Measurements from ENCODE around the gene AP3B2. TPM values are rescaled to one million over a fixed set of nuclear protein-coding genes. Genes with fewer than 3 reads are reported as not detected.
A peak's percentile ranks its signal among the peaks of the same experiment; 100 is the strongest.

Gene AP3B2
- total and polyA plus RNA-seq, 2 donors (not counting 3 experiments of a cell fraction or from before 2014, with no cell fraction given), result not detected

GRCh38 chr15:82663186-82663600 lies 46.5 kb downstream of the AP3B2 start:
- H3K27me3 ChIP-seq (ENCODE audit: control insufficient read depth in 2 of 2, insufficient read depth in 2 of 2, low read length in 2 of 2), result no peaks in the 10 kb centered on the region
- intact Hi-C loops (cut with micrococcal nuclease), result loop anchor here (2.0 kb wide), 1 partner anchor 46 kb away; the partner anchor contains the start of gene AP3B2
- H3K4me3 ChIP-seq (replicated peaks in 1 of 3; ENCODE audit: insufficient read depth in 1 of 3, low read depth in 1 of 3, low read length in 3 of 3), result no peak overlapping the region
- no peaks in the 10 kb centered on the region for H3K4me1 ChIP-seq (ENCODE audit: control insufficient read depth, extremely low read depth, insufficient read depth, low read length)
- H3K36me3 ChIP-seq (ENCODE audit: control insufficient read depth in 2 of 2, extremely low read depth in 1 of 2, insufficient read depth in 2 of 2, low read length in 2 of 2), result no peaks in the 10 kb centered on the region
- no peak overlapping the region for H3K9ac ChIP-seq (replicated peaks; ENCODE audit: extremely low read depth, insufficient read depth, low read length)
- CTCF ChIA-PET, result interaction anchor here (1.3 kb wide), 1 partner anchor 46 kb away, joined by 3 read pairs; the partner anchor contains the start of gene AP3B2
- peak; percentile 17 for DNase-seq (ENCODE audit: low read depth, low spot score)
- POLR2A ChIA-PET, result no interaction called here
- no peaks in the 10 kb centered on the region for H3K79me2 ChIP-seq (ENCODE audit: control insufficient read depth, insufficient read depth, low read length)
- TF ChIP-seq EZH2 (IDR thresholded peaks at IDR 0.05; ENCODE audit: borderline replicate concordance, low read depth, low read length, severe bottlenecking) (no peak), MAX (IDR thresholded peaks at IDR 0.05; ENCODE audit: insufficient read depth, insufficient read length) (peak; percentile 46)
- no peaks in the 10 kb centered on the region for H3K9me1 ChIP-seq (replicated peaks; ENCODE audit: control insufficient read depth, extremely low read depth, insufficient read depth, low read length)
- H4K20me1 ChIP-seq (replicated peaks; ENCODE audit: control insufficient read depth, extremely low read depth, insufficient read depth, low read length), result no peaks in the 10 kb centered on the region
- H3K27ac ChIP-seq (ENCODE audit: insufficient read depth, low read depth, low read length), result no peak overlapping the region
- BruUV-seq (replicated peaks), result no TSS peak
- H3K9me3 ChIP-seq (replicated peaks; ENCODE audit: control insufficient read depth, insufficient read depth, low read length), result no peaks in the 10 kb centered on the region
- FAIRE-seq, result no peak
- no peak overlapping the region for H2AFZ ChIP-seq (ENCODE audit: low read depth, low read length)
- dilution Hi-C loops (cut with MboI; ENCODE audit: extremely low pct_ligation_motif_present, low sequenced_read_pairs), result no loop called here
- no peak overlapping the region for H3K4me2 ChIP-seq (ENCODE audit: insufficient read depth, low read length)

GRCh38 chr15:82662641-82663040 lies 47.0 kb downstream of the AP3B2 start:
- TF ChIP-seq GATA2 (IDR thresholded peaks at IDR 0.05; ENCODE audit: insufficient read depth, insufficient read length, low read depth, low read length) (no peak), EZH2 (IDR thresholded peaks at IDR 0.05; ENCODE audit: borderline replicate concordance, low read depth, low read length, severe bottlenecking) (no peak), POLR2AphosphoS5 (IDR thresholded peaks at IDR 0.05; ENCODE audit: insufficient read depth, low read depth, low read length) (no peak), CTCF (IDR thresholded peaks at IDR 0.05; ENCODE audit: extremely low read depth in 1 of 2, insufficient read depth in 1 of 2, low read depth in 1 of 2, low read length in 2 of 2) (no peak), POLR2A (IDR thresholded peaks at IDR 0.05; ENCODE audit: low read depth, low read length) (no peak), FOS (IDR thresholded peaks at IDR 0.05; ENCODE audit: borderline replicate concordance, insufficient read depth, low read length) (no peak), JUN (IDR thresholded peaks at IDR 0.05; ENCODE audit: borderline replicate concordance, insufficient read depth, insufficient read length, low read depth) (no peak), MAX (IDR thresholded peaks at IDR 0.05; ENCODE audit: insufficient read depth, insufficient read length) (no peak), MYC (IDR thresholded peaks at IDR 0.05; ENCODE audit: low read depth, low read length) (no peak)
- POLR2A ChIA-PET, result no interaction called here
- no peak overlapping the region for H3K4me3 ChIP-seq (replicated peaks in 1 of 3; ENCODE audit: insufficient read depth in 1 of 3, low read depth in 1 of 3, low read length in 3 of 3)
- H3K4me1 ChIP-seq (ENCODE audit: control insufficient read depth, extremely low read depth, insufficient read depth, low read length), result no peaks in the 10 kb centered on the region
- H4K20me1 ChIP-seq (replicated peaks; ENCODE audit: control insufficient read depth, extremely low read depth, insufficient read depth, low read length), result no peaks in the 10 kb centered on the region
- H3K9ac ChIP-seq (replicated peaks; ENCODE audit: extremely low read depth, insufficient read depth, low read length), result no peak overlapping the region
- H2AFZ ChIP-seq (ENCODE audit: low read depth, low read length), result no peak overlapping the region
- no peak overlapping the region for H3K27ac ChIP-seq (ENCODE audit: insufficient read depth, low read depth, low read length)
- DNase-seq (ENCODE audit: low read depth, low spot score) (no peak), FAIRE-seq (no peak)
- no peaks in the 10 kb centered on the region for H3K27me3 ChIP-seq (ENCODE audit: control insufficient read depth in 2 of 2, insufficient read depth in 2 of 2, low read length in 2 of 2)
- no peaks in the 10 kb centered on the region for H3K79me2 ChIP-seq (ENCODE audit: control insufficient read depth, insufficient read depth, low read length)
- no peak overlapping the region for H3K4me2 ChIP-seq (ENCODE audit: insufficient read depth, low read length)
- intact Hi-C loops (cut with micrococcal nuclease) (loop anchor here (2.0 kb wide), 1 partner anchor 46 kb away; the partner anchor contains the start of gene AP3B2), dilution Hi-C loops (cut with MboI; ENCODE audit: extremely low pct_ligation_motif_present, low sequenced_read_pairs) (no loop called here)
- no peaks in the 10 kb centered on the region for H3K9me3 ChIP-seq (replicated peaks; ENCODE audit: control insufficient read depth, insufficient read depth, low read length)
- H3K36me3 ChIP-seq (ENCODE audit: control insufficient read depth in 2 of 2, extremely low read depth in 1 of 2, insufficient read depth in 2 of 2, low read length in 2 of 2), result no peaks in the 10 kb centered on the region
- H3K9me1 ChIP-seq (replicated peaks; ENCODE audit: control insufficient read depth, extremely low read depth, insufficient read depth, low read length), result no peaks in the 10 kb centered on the region
- CTCF ChIA-PET, result no interaction called here
- no TSS peak for BruUV-seq (replicated peaks)
